Coronary artery (tissue), 2 donors: ENCODE data around the gene FECH.

Experiments used
- DNase-seq: peaks from one replicate; pipeline ENCODE4 v3.0.0-alpha.2; 2017; ENCODE audit warnings: low spot score
- H3K27ac ChIP-seq, 2 donors: fragments of 200-600 bp; sonication (generic); one replicate each; pipeline ENCODE4 v1.5.1; 2016 to 2019
- H3K4me3 ChIP-seq: fragments of 200-600 bp; sonication (generic); 2 replicates; pipeline ENCODE4 v1.5.1; 2016; ENCODE audit warnings: mild to moderate bottlenecking, moderate library complexity
- TF ChIP-seq, protein P1 (sequence below): fragments of 200-600 bp; sonication (generic); IDR thresholded peaks from one replicate; pipeline ENCODE4 v1.5.1; 2019; ENCODE audit warnings: antibody characterized with exemption

FECH gene, protein sequence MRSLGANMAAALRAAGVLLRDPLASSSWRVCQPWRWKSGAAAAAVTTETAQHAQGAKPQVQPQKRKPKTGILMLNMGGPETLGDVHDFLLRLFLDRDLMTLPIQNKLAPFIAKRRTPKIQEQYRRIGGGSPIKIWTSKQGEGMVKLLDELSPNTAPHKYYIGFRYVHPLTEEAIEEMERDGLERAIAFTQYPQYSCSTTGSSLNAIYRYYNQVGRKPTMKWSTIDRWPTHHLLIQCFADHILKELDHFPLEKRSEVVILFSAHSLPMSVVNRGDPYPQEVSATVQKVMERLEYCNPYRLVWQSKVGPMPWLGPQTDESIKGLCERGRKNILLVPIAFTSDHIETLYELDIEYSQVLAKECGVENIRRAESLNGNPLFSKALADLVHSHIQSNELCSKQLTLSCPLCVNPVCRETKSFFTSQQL

DNA sequence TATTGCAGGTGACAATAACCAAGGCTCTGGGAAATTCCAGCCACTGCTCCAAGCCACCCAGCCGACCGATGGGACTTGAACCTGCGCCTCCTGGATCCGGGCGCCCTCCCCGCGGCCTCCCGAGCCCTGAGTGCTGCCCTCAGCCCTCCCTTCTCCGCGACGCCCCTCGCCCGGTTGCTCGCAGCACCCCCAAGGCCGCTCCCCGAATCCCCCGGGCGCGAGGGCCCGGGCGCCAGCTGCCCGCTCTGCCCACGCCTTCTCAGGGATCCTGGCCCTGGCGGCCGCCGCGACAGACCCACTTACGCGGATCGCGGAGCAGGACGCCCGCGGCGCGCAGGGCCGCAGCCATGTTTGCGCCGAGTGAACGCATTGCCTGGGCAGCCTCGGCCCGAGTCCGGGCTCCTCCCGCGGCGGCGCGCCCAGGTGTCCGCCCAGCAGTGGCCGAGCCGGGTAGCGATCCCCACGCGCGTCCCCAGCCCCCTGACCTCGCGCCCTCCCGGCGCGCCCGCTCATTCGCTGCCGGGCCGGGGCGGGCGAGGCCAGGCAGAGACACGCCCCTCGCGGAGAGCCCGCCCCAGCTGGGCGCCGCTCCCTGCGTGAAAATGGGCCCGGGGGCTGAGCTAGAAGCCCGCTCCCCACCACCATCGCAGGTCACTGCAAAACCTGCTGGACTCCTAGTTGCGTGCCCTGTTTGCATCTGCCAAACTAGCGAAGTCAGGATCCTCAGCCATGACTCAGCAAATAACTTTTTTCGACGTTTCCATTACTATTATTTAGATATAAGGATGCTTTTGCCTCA, at the start of gene FECH:
TSS of gene FECH (minus strand) at position 452 of the 799 bp plus-strand sequence. CDS start at position 370, 82 bp downstream.
- DNase-seq = peak; percentile 88
- Histone ChIP-seq H3K27ac (peak within 1 kb of the TSS; percentile 90 to 93), H3K4me3 (peak within 1 kb of the TSS; percentile 91)
- TF ChIP-seq, protein P1, sequence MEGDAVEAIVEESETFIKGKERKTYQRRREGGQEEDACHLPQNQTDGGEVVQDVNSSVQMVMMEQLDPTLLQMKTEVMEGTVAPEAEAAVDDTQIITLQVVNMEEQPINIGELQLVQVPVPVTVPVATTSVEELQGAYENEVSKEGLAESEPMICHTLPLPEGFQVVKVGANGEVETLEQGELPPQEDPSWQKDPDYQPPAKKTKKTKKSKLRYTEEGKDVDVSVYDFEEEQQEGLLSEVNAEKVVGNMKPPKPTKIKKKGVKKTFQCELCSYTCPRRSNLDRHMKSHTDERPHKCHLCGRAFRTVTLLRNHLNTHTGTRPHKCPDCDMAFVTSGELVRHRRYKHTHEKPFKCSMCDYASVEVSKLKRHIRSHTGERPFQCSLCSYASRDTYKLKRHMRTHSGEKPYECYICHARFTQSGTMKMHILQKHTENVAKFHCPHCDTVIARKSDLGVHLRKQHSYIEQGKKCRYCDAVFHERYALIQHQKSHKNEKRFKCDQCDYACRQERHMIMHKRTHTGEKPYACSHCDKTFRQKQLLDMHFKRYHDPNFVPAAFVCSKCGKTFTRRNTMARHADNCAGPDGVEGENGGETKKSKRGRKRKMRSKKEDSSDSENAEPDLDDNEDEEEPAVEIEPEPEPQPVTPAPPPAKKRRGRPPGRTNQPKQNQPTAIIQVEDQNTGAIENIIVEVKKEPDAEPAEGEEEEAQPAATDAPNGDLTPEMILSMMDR = no peak

DNA sequence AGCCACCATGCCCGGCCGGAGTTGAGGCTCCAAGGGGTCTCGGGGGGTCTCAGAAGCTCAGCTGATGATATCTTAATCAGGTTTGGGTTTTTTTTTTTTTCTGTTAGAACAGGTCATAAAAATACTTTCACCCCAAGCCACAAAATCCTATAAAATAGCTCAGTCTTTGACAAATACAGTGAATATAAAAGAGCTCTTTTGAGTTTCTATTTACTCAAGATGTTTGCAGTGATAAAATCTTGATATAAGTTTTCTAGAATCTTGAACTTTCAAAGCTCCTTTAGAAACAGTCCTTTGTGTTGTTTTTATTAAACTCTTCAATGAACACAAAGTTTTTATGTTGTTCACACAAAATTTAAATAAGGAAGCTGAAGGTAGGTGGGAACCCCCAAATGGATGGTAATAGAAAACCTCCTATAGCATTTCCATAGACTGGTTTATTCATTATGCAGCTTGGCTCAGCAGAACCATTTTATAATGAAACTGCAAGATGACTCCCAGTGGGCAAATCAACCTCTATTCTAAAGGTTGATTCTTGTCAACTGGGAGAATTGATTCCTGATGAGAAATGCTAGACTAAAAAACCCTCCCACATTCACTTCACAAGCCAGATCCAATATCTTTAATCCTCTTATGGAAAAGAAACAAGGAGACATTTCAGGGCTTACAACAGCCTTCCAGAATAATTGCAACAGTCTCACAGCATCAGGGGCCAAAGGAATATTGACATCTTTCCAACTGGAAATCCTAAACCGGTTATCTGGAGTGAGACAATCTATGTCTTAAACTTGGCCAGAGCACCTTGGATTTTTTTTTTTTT, 48.7 kb upstream of the FECH start:
- H3K27ac ChIP-seq = no peak overlapping the region
- TF ChIP-seq, protein P1 = no peak
- H3K4me3 ChIP-seq = no peak overlapping the region
- DNase-seq = no peak

DNA sequence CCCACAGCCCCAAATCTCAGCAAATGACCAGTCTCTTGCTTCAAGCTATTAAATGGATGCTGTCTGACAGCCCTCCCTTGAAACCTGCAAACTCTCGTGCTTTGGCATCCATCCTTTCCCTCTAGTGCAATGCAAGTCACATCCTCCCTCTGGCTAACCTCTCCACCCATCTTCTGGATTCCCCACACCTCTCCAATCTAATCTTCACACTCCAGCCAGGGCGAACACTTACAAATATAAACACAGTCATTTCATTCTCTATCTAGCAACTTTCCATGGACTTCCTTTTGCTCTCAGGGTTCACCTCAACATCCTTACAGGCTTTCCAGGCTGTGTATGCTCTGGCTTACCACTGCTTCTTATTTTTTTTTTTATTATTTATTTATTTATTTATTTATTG, 45.2 kb upstream of the FECH start:
- TF ChIP-seq, protein P1 = no peak
- Histone ChIP-seq H3K4me3 (no peak overlapping the region), H3K27ac (no peak overlapping the region)
- DNase-seq = no peak

DNA sequence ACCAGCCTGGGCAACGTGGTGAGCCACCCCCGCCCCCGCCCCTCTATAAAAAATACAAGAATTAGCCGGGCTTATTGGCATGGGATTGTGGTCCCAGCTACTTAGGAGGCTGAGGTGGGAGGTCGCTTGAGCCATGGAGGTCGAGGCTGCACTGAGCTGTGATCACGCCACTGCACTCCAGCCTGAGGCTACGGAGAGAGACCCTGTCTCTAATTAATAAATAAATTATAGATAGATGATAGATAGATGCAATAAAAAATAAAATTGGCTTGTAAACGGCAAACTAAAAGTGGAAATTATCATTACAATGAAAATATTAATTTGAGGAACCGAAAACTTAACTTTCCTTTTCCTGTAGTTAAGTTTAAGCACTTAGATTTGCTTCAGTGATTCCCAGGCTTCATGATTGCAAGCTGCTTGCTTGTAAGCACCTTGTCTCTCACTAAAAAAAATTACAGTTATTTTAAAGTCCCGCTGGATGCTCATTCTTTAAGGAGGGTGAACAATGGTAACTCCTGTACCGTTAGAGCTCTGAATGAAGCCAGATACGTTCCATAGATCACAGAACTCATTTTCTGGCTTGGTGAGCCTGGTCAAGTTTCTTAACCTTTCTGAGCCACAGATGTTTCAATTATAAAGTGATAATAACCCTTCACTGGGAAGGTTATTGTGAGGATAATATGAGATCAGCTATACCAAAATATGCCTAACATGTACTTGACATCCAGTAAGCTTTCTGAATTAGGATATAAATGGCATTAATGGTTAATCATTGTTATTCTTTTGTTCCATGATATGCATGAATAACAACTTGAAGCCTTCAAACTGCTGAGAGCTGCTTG, 44.5 kb upstream of the FECH start:
- no peak for DNase-seq
- peak overlapping the region; percentile 74 for H3K4me3 ChIP-seq
- TF ChIP-seq, protein P1 = no peak
- H3K27ac ChIP-seq = peak overlapping the region; percentile 65 to 84

DNA sequence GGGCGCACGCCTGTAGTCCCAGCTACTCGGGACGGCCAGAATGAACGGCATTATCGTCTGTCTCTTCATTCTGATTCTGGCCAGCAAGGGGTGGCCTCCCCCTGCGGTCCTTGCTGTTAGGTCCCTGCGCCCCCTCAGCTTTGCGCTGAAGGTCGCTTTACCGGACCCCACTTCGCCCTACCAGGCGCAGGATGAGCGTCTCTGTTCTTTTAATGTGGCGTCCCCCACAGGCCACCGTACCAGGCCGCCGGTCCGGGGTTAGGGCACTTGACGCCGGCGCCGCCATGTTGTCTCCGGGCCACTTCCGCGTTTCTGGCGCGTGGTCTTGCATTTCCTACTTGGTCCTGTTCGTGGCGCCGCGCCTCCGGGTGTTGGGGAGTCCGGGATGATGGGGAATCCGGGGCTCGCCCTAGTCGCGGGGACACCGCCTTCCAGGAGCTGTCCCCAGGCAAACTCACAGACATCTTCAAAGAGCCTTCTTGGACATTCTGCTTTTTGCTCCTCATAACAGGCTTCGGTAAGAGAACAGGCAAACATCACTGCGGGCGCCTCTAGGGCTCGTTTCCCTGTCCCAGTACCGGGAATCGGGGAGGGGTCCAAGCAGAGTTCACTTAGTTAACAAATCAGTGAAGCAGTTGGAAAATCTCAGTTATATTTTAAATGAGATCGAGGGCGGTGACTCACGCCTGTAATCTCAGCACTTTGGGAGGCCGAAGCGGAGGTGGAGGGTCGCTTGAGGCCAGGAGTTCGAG, 43.7 kb upstream of the FECH start:
- Histone ChIP-seq H3K27ac (peak overlapping the region; percentile 65 to 84), H3K4me3 (peak overlapping the region; percentile 74)
- peak; percentile 97 for DNase-seq
- TF ChIP-seq, protein P1 = peak; percentile 33
